H1 (cell line): ENCODE data around the gene LRCH3. TPM values are rescaled to one million over a fixed set of nuclear protein-coding genes. Genes with fewer than 3 reads are reported as not detected.

ENCODE experiments used
- CTCF ChIA-PET: fragments of 300-600 bp; sonication (Branson Sonifier 250); formaldehyde crosslinking; loops from one replicate; lab custom pipeline; 2021; ENCODE audit not compliant: partially characterized antibody; lab: Charles Lee
- POLR2A ChIA-PET: fragments of 300-600 bp; sonication (Branson Sonifier 250); formaldehyde crosslinking; loops from one replicate; lab custom pipeline; 2021; ENCODE audit warnings: inconsistent platforms; ENCODE audit not compliant: partially characterized antibody; lab: Charles Lee
- DNase-seq, 2 experiments: peaks; one replicate each; pipeline versions ENCODE4 v3.0.0 to v3.0.0-alpha.2; 2010 to 2022; ENCODE audit warnings: low spot score in 2 of 2, low read depth in 1 of 2, mixed read lengths in 1 of 2
- FAIRE-seq: peaks from 2 replicates; lab custom pipeline; 2011; peaks lifted over from hg19 to GRCh38; lab: Jason Lieb, UNC
- H2AFZ ChIP-seq: 2 replicates; pipeline ENCODE4 v1.8.1; 2012; ENCODE audit warnings: low read length, inconsistent platforms
- H2AK5ac ChIP-seq: 2 replicates; pipeline ENCODE4 v1.6.1; 2013; ENCODE audit warnings: low read depth, low read length
- H2BK120ac ChIP-seq: replicated peaks from 2 replicates; pipeline ENCODE3; 2013; ENCODE audit warnings: low read depth, low read length, inconsistent platforms
- H2BK12ac ChIP-seq: 2 replicates; pipeline ENCODE4 v1.6.1; 2013; ENCODE audit warnings: low read depth, low read length
- H2BK15ac ChIP-seq: 2 replicates; pipeline ENCODE4 v1.6.1; 2013; ENCODE audit warnings: low read length
- H2BK20ac ChIP-seq: 2 replicates; pipeline ENCODE4 v1.6.1; 2013; ENCODE audit warnings: low read length
- H2BK5ac ChIP-seq: 2 replicates; pipeline ENCODE4 v1.6.1; 2013; ENCODE audit warnings: low read depth, low read length
- H3K14ac ChIP-seq: 2 replicates; pipeline ENCODE4 v1.6.1; 2013; ENCODE audit warnings: inconsistent platforms; ENCODE audit not compliant: insufficient read length
- H3K18ac ChIP-seq: 2 replicates; pipeline ENCODE4 v1.6.1; 2013; ENCODE audit warnings: low read length; ENCODE audit errors: extremely low read depth
- H3K23ac ChIP-seq: 2 replicates; pipeline ENCODE4 v1.6.1; 2013; ENCODE audit warnings: inconsistent platforms; ENCODE audit not compliant: insufficient read length
- H3K23me2 ChIP-seq: 2 replicates; pipeline ENCODE4 v1.6.1; 2013; ENCODE audit warnings: low read depth, low read length
- H3K27ac ChIP-seq: 2 replicates; pipeline ENCODE4 v1.6.1; 2011; ENCODE audit warnings: low read depth, low read length, inconsistent platforms
- H3K27me3 ChIP-seq, 4 experiments: replicated peaks in 1 of 4; 1 replicate in 1 of 4; 2 replicates in 3 of 4; pipeline versions ENCODE4 v1.6.1 to v1.8.1; 2011 to 2013; ENCODE audit warnings: low read length in 3 of 4, mild to moderate bottlenecking in 3 of 4, inconsistent platforms in 2 of 4, mixed read lengths in 2 of 4, moderate library complexity in 1 of 4; ENCODE audit not compliant: control insufficient read depth in 3 of 4, insufficient read depth in 3 of 4; ENCODE audit errors: extremely low read depth in 1 of 4
- H3K36me3 ChIP-seq, 4 experiments: 2 replicates each; pipeline versions ENCODE4 v1.6.1 to v1.8.1; 2011 to 2013; ENCODE audit warnings: mild to moderate bottlenecking in 4 of 4, low read length in 3 of 4, moderate library complexity in 2 of 4, control low read depth in 1 of 4, inconsistent platforms in 1 of 4; ENCODE audit not compliant: insufficient read depth in 4 of 4, control insufficient read depth in 2 of 4
- H3K4ac ChIP-seq: replicated peaks from 2 replicates; pipeline ENCODE3; 2013; ENCODE audit warnings: low read length, low read depth, mixed read lengths, inconsistent platforms; ENCODE audit not compliant: insufficient read length
- H3K4me1 ChIP-seq, 4 experiments: replicated peaks in 1 of 4; 1 replicate in 1 of 4; 2 replicates in 3 of 4; pipeline versions ENCODE4 v1.6.1 to v1.8.1; 2011 to 2013; ENCODE audit warnings: low read length in 3 of 4, inconsistent platforms in 2 of 4, mixed read lengths in 1 of 4; ENCODE audit not compliant: insufficient read depth in 4 of 4, control insufficient read depth in 3 of 4
- H3K4me2 ChIP-seq, 2 experiments: 2 replicates each; pipeline versions ENCODE4 v1.6.1 to v1.8.1; 2011 to 2013; ENCODE audit warnings: low read depth in 2 of 2, low read length in 2 of 2, control low read depth in 1 of 2, inconsistent platforms in 1 of 2, mild to moderate bottlenecking in 1 of 2; ENCODE audit not compliant: insufficient read depth in 1 of 2
- H3K4me3 ChIP-seq, 4 experiments: fragments of 200-600, 300-600 bp in 1 of 4; sonication (generic), shearing (Covaris generic), sonication (Bioruptor Twin) in 1 of 4; 2 replicates each; pipeline versions ENCODE4 v1.5.1 to v1.8.1; 2011 to 2016; ENCODE audit warnings: low read length in 4 of 4, low read depth in 3 of 4, control low read depth in 2 of 4, inconsistent platforms in 2 of 4, mild to moderate bottlenecking in 2 of 4, mixed read lengths in 1 of 4, moderate library complexity in 1 of 4; ENCODE audit not compliant: insufficient read depth in 2 of 4; ENCODE audit errors: extremely low read depth in 1 of 4
- H3K56ac ChIP-seq: replicated peaks from 2 replicates; pipeline ENCODE3; 2013; ENCODE audit warnings: low read depth, mild to moderate bottlenecking, mixed read lengths, low read length, inconsistent platforms; ENCODE audit not compliant: insufficient read length
- H3K79me1 ChIP-seq: 2 replicates; pipeline ENCODE4 v1.6.1; 2013; ENCODE audit warnings: low read depth, low read length, control low read depth
- H3K79me2 ChIP-seq, 2 experiments: 2 replicates each; pipeline versions ENCODE4 v1.6.1 to v1.8.1; 2012 to 2013; ENCODE audit warnings: low read length in 2 of 2, mild to moderate bottlenecking in 2 of 2, inconsistent platforms in 1 of 2; ENCODE audit not compliant: insufficient read depth in 2 of 2, control insufficient read depth in 1 of 2
- H3K9ac ChIP-seq, 4 experiments: replicated peaks in 1 of 4; 1 replicate in 1 of 4; 2 replicates in 3 of 4; pipeline versions ENCODE4 v1.6.1 to v1.8.1; 2011 to 2013; ENCODE audit warnings: low read depth in 3 of 4, low read length in 3 of 4, control low read depth in 2 of 4, mild to moderate bottlenecking in 2 of 4, moderate library complexity in 2 of 4, inconsistent platforms in 1 of 4; ENCODE audit errors: extremely low read depth in 1 of 4
- H3K9me3 ChIP-seq, 2 experiments: 2 replicates each; pipeline versions ENCODE4 v1.6.1 to v1.8.1; 2012 to 2013; ENCODE audit warnings: mild to moderate bottlenecking in 2 of 2, moderate library complexity in 2 of 2, control low read depth in 1 of 2, inconsistent platforms in 1 of 2, low read depth in 1 of 2, low read length in 1 of 2, mixed read lengths in 1 of 2; ENCODE audit not compliant: insufficient read depth in 2 of 2
- H4K20me1 ChIP-seq, 2 experiments: replicated peaks in 1 of 2; 2 replicates each; pipeline versions ENCODE3 to v1.8.1; 2011 to 2013; ENCODE audit warnings: inconsistent platforms in 2 of 2, low read length in 2 of 2, mild to moderate bottlenecking in 1 of 2; ENCODE audit not compliant: insufficient read depth in 2 of 2, control insufficient read depth in 1 of 2
- H4K5ac ChIP-seq: 2 replicates; pipeline ENCODE4 v1.6.1; 2013; ENCODE audit warnings: low read length, low read depth, mixed read lengths, inconsistent platforms; ENCODE audit not compliant: insufficient read length
- H4K8ac ChIP-seq: 2 replicates; pipeline ENCODE4 v1.8.0; 2013; ENCODE audit warnings: mild to moderate bottlenecking, moderate library complexity, low read length, inconsistent platforms; ENCODE audit not compliant: insufficient read depth; ENCODE audit errors: extremely low read depth
- H4K91ac ChIP-seq: replicated peaks from 2 replicates; pipeline ENCODE3; 2013; ENCODE audit warnings: low read length, mixed read lengths, inconsistent platforms; ENCODE audit not compliant: insufficient read length
- ATF2 ChIP-seq: IDR thresholded peaks from 2 replicates; pipeline ENCODE4 v1.6.1; 2012; ENCODE audit warnings: low read length, inconsistent platforms
- JUND ChIP-seq: IDR thresholded peaks from 2 replicates; pipeline ENCODE4 v1.6.1; 2011; ENCODE audit warnings: mild to moderate bottlenecking, improper control_type of control experiment, low read length
- KDM5A ChIP-seq: fragments of 200-600 bp; IDR thresholded peaks from 2 replicates; pipeline ENCODE4 v1.7.1; 2012; ENCODE audit warnings: mild to moderate bottlenecking, low read length, inconsistent platforms, mixed read lengths
- MAFK ChIP-seq: IDR thresholded peaks from 2 replicates; pipeline ENCODE4 v1.6.1; 2012; ENCODE audit warnings: low read depth, mild to moderate bottlenecking, improper control_type of control experiment, low read length
- RXRA ChIP-seq: IDR thresholded peaks from 2 replicates; pipeline ENCODE4 v1.6.1; 2011; ENCODE audit warnings: low read depth, mild to moderate bottlenecking, low read length, moderate library complexity; ENCODE audit not compliant: insufficient read depth
- SIRT6 ChIP-seq: IDR thresholded peaks from one replicate; pipeline ENCODE4 v1.7.1; 2012; ENCODE audit warnings: low read length, inconsistent platforms
- SP1 ChIP-seq: IDR thresholded peaks from 2 replicates; pipeline ENCODE4 v1.6.1; 2011; ENCODE audit warnings: low read depth, low read length
- SP4 ChIP-seq: IDR thresholded peaks from 2 replicates; pipeline ENCODE4 v1.6.1; 2012; ENCODE audit warnings: low read length, inconsistent platforms
- SRF ChIP-seq: IDR thresholded peaks from 2 replicates; pipeline ENCODE4 v1.6.1; 2011; ENCODE audit warnings: mild to moderate bottlenecking, low read depth, low read length, moderate library complexity
- TEAD4 ChIP-seq: IDR thresholded peaks from 2 replicates; pipeline ENCODE4 v1.6.1; 2012; ENCODE audit warnings: low read depth, low read length, inconsistent platforms, mixed read lengths
- WGBS, 2 experiments: shearing (Covaris generic) in 1 of 2; methylation state at CpG; one replicate each; pipeline versions ENCODE4 v1.1.6 to v1.1.7; 2013 to 2015; ENCODE audit warnings: low lambda C conversion rate in 2 of 2, mixed read lengths in 2 of 2, inconsistent platforms in 1 of 2, low coverage in 1 of 2, missing lambda C conversion rate in 1 of 2; ENCODE audit not compliant: insufficient replicate concordance in 2 of 2, insufficient coverage in 1 of 2, insufficient read length in 1 of 2; ENCODE audit errors: extremely low coverage in 1 of 2, missing lambda C conversion rate in 1 of 2; 5-methylcytosine and 5-hydroxymethylcytosine counted together
- polyA plus RNA-seq, 7 experiments: library from polyadenylated mRNA; depleted of rRNA in 3 of 7; stranded (reverse) in 5 of 7; unstranded in 2 of 7; fragments of >200 nt in 5 of 7; fragments of 200-250 nt in 2 of 7; gene quantifications; 1 replicate in 5 of 7; 2 replicates in 1 of 7; 4 replicates in 1 of 7; pipeline versions ENCODE4 v1.2.1 to v1.2.3, GENCODE V29; 2011 to 2013; ENCODE audit warnings: missing spikeins in 2 of 7, mixed read lengths in 2 of 7
- total RNA-seq: library from RNA; stranded (reverse); fragmentation: NEBNext Ultra II Directional; extraction: Animal tissue kit (Norgen Biotek cat#: 25700); gene quantifications from 2 replicates; pipeline ENCODE4 v1.2.1, GENCODE V29; 2021
- TF ChIP-seq, protein P1 (sequence below), 3 experiments: IDR thresholded peaks; 1 replicate in 2 of 3; 2 replicates in 1 of 3; pipeline versions ENCODE4 v1.5.1 to v1.6.1; 2011; ENCODE audit warnings: low read length in 3 of 3, mild to moderate bottlenecking in 3 of 3, inconsistent platforms in 2 of 3, low read depth in 1 of 3, moderate library complexity in 1 of 3; ENCODE audit not compliant: insufficient read depth in 1 of 3; ENCODE audit errors: control extremely low read depth in 1 of 3

The LRCH3 gene
- total and polyA plus RNA-seq, 2 of the 8 experiments (the other 6 are each of a cell fraction or from before 2014, with no cell fraction given) = 58.4 to 66.0 TPM

DNA sequence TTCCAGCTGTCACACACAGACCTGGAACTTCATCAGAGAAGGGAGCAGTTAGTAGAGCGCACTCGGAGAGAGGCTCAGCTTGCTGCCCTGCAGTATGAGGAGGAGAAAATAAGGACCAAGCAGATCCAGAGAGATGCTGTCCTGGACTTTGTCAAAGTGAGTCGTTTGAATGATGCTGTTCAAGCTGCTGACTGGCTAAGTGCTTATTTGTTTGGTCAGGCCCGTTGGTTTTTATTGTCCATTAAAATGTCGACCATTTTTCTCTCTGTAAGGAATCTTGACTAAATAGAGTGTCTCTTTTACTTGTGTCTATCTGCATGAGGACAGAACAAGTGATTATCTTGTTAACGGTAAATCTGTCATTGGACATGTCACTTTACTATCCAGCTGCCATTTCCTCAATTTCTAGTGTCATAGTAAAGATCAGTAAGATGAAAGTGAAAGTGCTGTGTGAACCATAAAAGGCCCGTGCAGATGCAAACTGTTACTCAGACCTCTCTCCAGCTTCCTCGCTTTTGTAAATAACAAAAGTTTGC is 56.9 kb downstream of the LRCH3 start:
- ChIA-PET POLR2A (no interaction called here), CTCF (interaction anchor here (0.6 to 1.0 kb wide), 2 partner anchors 45 to 58 kb away, joined by 3 read pairs; no protein-coding TSS in a partner anchor)
- Histone ChIP-seq H3K18ac (no peak overlapping the region), H3K27ac (no peak overlapping the region), H2BK5ac (no peak overlapping the region), H4K20me1 (no peaks in the 10 kb centered on the region), H3K79me1 (no peaks in the 10 kb centered on the region), H3K4me1 (no peaks in the 10 kb centered on the region; a peak in 4 of 7 replicates), H3K14ac (no peak overlapping the region), H3K27me3 (no peaks in the 10 kb centered on the region), H3K9me3 (no peaks in the 10 kb centered on the region), H2AFZ (no peak overlapping the region), H3K56ac (no peak overlapping the region), H2BK12ac (no peak overlapping the region), H4K5ac (no peak overlapping the region), H2BK20ac (no peak overlapping the region), H3K4ac (no peak overlapping the region), H3K23me2 (no peaks in the 10 kb centered on the region), H3K36me3 (peaks cover 8 to 42% (median 18%) of the 10 kb centered on the region in 4 experiments), H3K23ac (no peak overlapping the region), H3K9ac (no peak overlapping the region), H2AK5ac (no peak overlapping the region), H3K4me3 (no peak overlapping the region), H4K91ac (no peak overlapping the region), H3K79me2 (no peaks in the 10 kb centered on the region), H4K8ac (no peak overlapping the region), H2BK120ac (no peak overlapping the region), H3K4me2 (no peak overlapping the region), H2BK15ac (no peak overlapping the region)
- FAIRE-seq (no peak), DNase-seq (no peak)
- 83% methylated on average over 8 of the region's 8 CpGs; no CpG with 5 or more reads in 1 of the 2 experiments for WGBS, 2 experiments
- no peak for TF ChIP-seq SP4
- TF ChIP-seq SIRT6 = no peak
- TF ChIP-seq, protein P1, sequence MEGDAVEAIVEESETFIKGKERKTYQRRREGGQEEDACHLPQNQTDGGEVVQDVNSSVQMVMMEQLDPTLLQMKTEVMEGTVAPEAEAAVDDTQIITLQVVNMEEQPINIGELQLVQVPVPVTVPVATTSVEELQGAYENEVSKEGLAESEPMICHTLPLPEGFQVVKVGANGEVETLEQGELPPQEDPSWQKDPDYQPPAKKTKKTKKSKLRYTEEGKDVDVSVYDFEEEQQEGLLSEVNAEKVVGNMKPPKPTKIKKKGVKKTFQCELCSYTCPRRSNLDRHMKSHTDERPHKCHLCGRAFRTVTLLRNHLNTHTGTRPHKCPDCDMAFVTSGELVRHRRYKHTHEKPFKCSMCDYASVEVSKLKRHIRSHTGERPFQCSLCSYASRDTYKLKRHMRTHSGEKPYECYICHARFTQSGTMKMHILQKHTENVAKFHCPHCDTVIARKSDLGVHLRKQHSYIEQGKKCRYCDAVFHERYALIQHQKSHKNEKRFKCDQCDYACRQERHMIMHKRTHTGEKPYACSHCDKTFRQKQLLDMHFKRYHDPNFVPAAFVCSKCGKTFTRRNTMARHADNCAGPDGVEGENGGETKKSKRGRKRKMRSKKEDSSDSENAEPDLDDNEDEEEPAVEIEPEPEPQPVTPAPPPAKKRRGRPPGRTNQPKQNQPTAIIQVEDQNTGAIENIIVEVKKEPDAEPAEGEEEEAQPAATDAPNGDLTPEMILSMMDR (IDR thresholded peaks at IDR 0.05; ENCODE audit: control extremely low read depth in 1 of 3, insufficient read depth in 1 of 3, low read depth in 1 of 3, low read length in 3 of 3) = no peak
- no peak for TF ChIP-seq TEAD4
- no peak for TF ChIP-seq SP1
- TF ChIP-seq JUND = no peak
- no peak for TF ChIP-seq RXRA
- TF ChIP-seq KDM5A = no peak
- TF ChIP-seq SRF = no peak
- TF ChIP-seq MAFK = no peak
- TF ChIP-seq ATF2 = no peak
